H9 (cell line): ENCODE results near the gene TLR5. TPM values are rescaled to one million over a fixed set of nuclear protein-coding genes. Genes with fewer than 3 reads are reported as not detected.

ENCODE experiments used
- DNase-seq: peaks from one replicate; pipeline ENCODE4 v3.0.0-alpha.2; 2017
- H2AFZ ChIP-seq: one replicate; pipeline ENCODE4 v1.6.1; 2013; ENCODE audit warnings: mild to moderate bottlenecking, low read length, control low read depth, moderate library complexity
- H2AK5ac ChIP-seq: 2 replicates; pipeline ENCODE4 v1.6.1; 2013; ENCODE audit warnings: low read length, control low read depth, mixed read lengths; ENCODE audit not compliant: insufficient read length
- H2BK120ac ChIP-seq: one replicate; pipeline ENCODE4 v1.6.1; 2013; ENCODE audit warnings: low read depth, mild to moderate bottlenecking, low read length, control low read depth, inconsistent platforms; ENCODE audit not compliant: poor library complexity, severe bottlenecking
- H2BK12ac ChIP-seq: 2 replicates; pipeline ENCODE4 v1.6.1; 2013; ENCODE audit warnings: low read length, control low read depth, mixed read lengths, low read depth; ENCODE audit not compliant: insufficient read length
- H2BK15ac ChIP-seq: 2 replicates; pipeline ENCODE4 v1.6.1; 2013; ENCODE audit warnings: low read depth, low read length, control low read depth
- H2BK20ac ChIP-seq: one replicate; pipeline ENCODE4 v1.6.1; 2013; ENCODE audit warnings: low read depth, mild to moderate bottlenecking, low read length, control low read depth, inconsistent platforms; ENCODE audit not compliant: poor library complexity, severe bottlenecking
- H2BK5ac ChIP-seq: 2 replicates; pipeline ENCODE4 v1.6.1; 2013; ENCODE audit warnings: low read length, control low read depth, mixed read lengths; ENCODE audit not compliant: insufficient read length
- H3K14ac ChIP-seq: 2 replicates; pipeline ENCODE4 v1.6.1; 2013; ENCODE audit warnings: low read length, control low read depth; ENCODE audit not compliant: insufficient read depth
- H3K18ac ChIP-seq: 2 replicates; pipeline ENCODE4 v1.6.1; 2013; ENCODE audit warnings: low read depth, mild to moderate bottlenecking, mixed read lengths, low read length, control low read depth; ENCODE audit not compliant: insufficient read length
- H3K23ac ChIP-seq: 2 replicates; pipeline ENCODE4 v1.6.1; 2013; ENCODE audit warnings: low read length, control low read depth, mixed read lengths, low read depth; ENCODE audit not compliant: insufficient read length
- H3K23me2 ChIP-seq: 2 replicates; pipeline ENCODE4 v1.6.1; 2013; ENCODE audit warnings: low read depth, mild to moderate bottlenecking, mixed read lengths, low read length, control low read depth; ENCODE audit not compliant: insufficient read length, poor library complexity, severe bottlenecking
- H3K27ac ChIP-seq: 2 replicates; pipeline ENCODE4 v1.5.1; 2013; ENCODE audit warnings: low read length, control low read depth, mixed read lengths, low read depth; ENCODE audit not compliant: insufficient read length
- H3K27me3 ChIP-seq: 2 replicates; pipeline ENCODE4 v1.6.1; 2013; ENCODE audit warnings: low read length, control low read depth, inconsistent platforms; ENCODE audit not compliant: insufficient read depth
- H3K4ac ChIP-seq: 2 replicates; pipeline ENCODE4 v1.6.1; 2013; ENCODE audit warnings: low read depth, mild to moderate bottlenecking, control low read depth, inconsistent platforms, low read length, moderate library complexity
- H3K4me1 ChIP-seq: 2 replicates; pipeline ENCODE4 v1.6.1; 2013; ENCODE audit warnings: low read length, control low read depth, inconsistent platforms; ENCODE audit not compliant: insufficient read depth
- H3K4me2 ChIP-seq: 2 replicates; pipeline ENCODE4 v1.6.1; 2013; ENCODE audit warnings: low read length, control low read depth, mixed read lengths; ENCODE audit not compliant: insufficient read length, insufficient read depth
- H3K56ac ChIP-seq: 2 replicates; pipeline ENCODE4 v1.6.1; 2013; ENCODE audit warnings: low read depth, mild to moderate bottlenecking, mixed read lengths, low read length, control low read depth; ENCODE audit not compliant: insufficient read length
- H3K79me1 ChIP-seq: 2 replicates; pipeline ENCODE4 v1.6.1; 2013; ENCODE audit warnings: low read depth, mild to moderate bottlenecking, moderate library complexity, low read length, control low read depth, inconsistent platforms; ENCODE audit not compliant: insufficient read depth, poor library complexity, severe bottlenecking
- H3K79me2 ChIP-seq: 2 replicates; pipeline ENCODE4 v1.6.1; 2013; ENCODE audit warnings: low read length, control low read depth, inconsistent platforms; ENCODE audit not compliant: insufficient read depth
- H3K9ac ChIP-seq: 2 replicates; pipeline ENCODE4 v1.6.1; 2013; ENCODE audit warnings: low read length, control low read depth, mixed read lengths; ENCODE audit not compliant: insufficient read length; ENCODE audit errors: extremely low read depth
- H3K9me3 ChIP-seq: one replicate; pipeline ENCODE4 v1.6.1; 2013; ENCODE audit warnings: low read depth, low read length, inconsistent platforms; ENCODE audit not compliant: control insufficient read depth
- H3T11ph ChIP-seq: one replicate; pipeline ENCODE4 v1.6.1; 2013; ENCODE audit warnings: mild to moderate bottlenecking, low read length, control low read depth, inconsistent platforms
- H4K20me1 ChIP-seq: one replicate; pipeline ENCODE4 v1.6.1; 2013; ENCODE audit not compliant: control insufficient read depth, insufficient read length, insufficient read depth
- H4K5ac ChIP-seq: 2 replicates; pipeline ENCODE4 v1.6.1; 2013; ENCODE audit warnings: low read depth, mild to moderate bottlenecking, mixed read lengths, low read length, control low read depth; ENCODE audit not compliant: insufficient read length
- H4K8ac ChIP-seq: replicated peaks from 2 replicates; pipeline ENCODE4 v1.6.1; 2013; ENCODE audit warnings: low read length, control low read depth, mixed read lengths, low read depth; ENCODE audit not compliant: insufficient read length
- H4K91ac ChIP-seq: 2 replicates; pipeline ENCODE4 v1.6.1; 2013; ENCODE audit warnings: low read depth, mild to moderate bottlenecking, moderate library complexity, mixed read lengths, low read length, control low read depth; ENCODE audit not compliant: insufficient read length
- H3K27ac Mint-ChIP-seq, 3 experiments: 2 replicates in 2 of 3; 3 replicates in 1 of 3; pipeline ENCODE4 v1.8.0; 2020 to 2021; ENCODE audit warnings: mixed read lengths in 3 of 3, mild to moderate bottlenecking in 1 of 3, moderate library complexity in 1 of 3
- H3K27me3 Mint-ChIP-seq: 2 replicates; pipeline ENCODE4 v1.8.0; 2021; ENCODE audit warnings: low read depth, mild to moderate bottlenecking, moderate library complexity, mixed read lengths
- H3K36me3 Mint-ChIP-seq, 3 experiments: 2 replicates in 2 of 3; 3 replicates in 1 of 3; pipeline ENCODE4 v1.8.0; 2020 to 2021; ENCODE audit warnings: low read depth in 3 of 3, mixed read lengths in 3 of 3; ENCODE audit not compliant: insufficient read depth in 1 of 3
- H3K4me1 Mint-ChIP-seq, 2 experiments: 2 replicates each; pipeline ENCODE4 v1.8.0; 2020; ENCODE audit warnings: mixed read lengths in 2 of 2
- H3K4me3 Mint-ChIP-seq, 2 experiments: 2 replicates in 1 of 2; 3 replicates in 1 of 2; pipeline ENCODE4 v1.8.0; 2020 to 2021; ENCODE audit warnings: mild to moderate bottlenecking in 2 of 2, mixed read lengths in 2 of 2, moderate library complexity in 1 of 2
- H3K9me3 Mint-ChIP-seq, 2 experiments: 2 replicates in 1 of 2; 3 replicates in 1 of 2; pipeline ENCODE4 v1.8.0; 2020; ENCODE audit warnings: mild to moderate bottlenecking in 2 of 2, mixed read lengths in 2 of 2, moderate library complexity in 1 of 2
- CTCF ChIP-seq: fragments of 200-600 bp; sonication (generic); conservative IDR thresholded peaks from 3 replicates; pipeline ENCODE4 v1.8.0; 2021; ENCODE audit warnings: antibody characterized with exemption, mild to moderate bottlenecking
- WGBS: extraction: QIAGEN DNeasy Blood & Tissue Kit; methylation state at CpG from one replicate; pipeline ENCODE4 v1.1.7; 2013; ENCODE audit warnings: missing lambda C conversion rate, low lambda C conversion rate, mixed read lengths; ENCODE audit not compliant: insufficient read length; ENCODE audit errors: extremely low coverage; 5-methylcytosine and 5-hydroxymethylcytosine counted together
- total RNA-seq: library from RNA; stranded (reverse); gene quantifications from 2 replicates; pipeline ENCODE4 v1.2.1, GENCODE V29; 2021

TLR5 gene
- total RNA-seq, 1 experiment from 2014 or later: not detected

DNA sequence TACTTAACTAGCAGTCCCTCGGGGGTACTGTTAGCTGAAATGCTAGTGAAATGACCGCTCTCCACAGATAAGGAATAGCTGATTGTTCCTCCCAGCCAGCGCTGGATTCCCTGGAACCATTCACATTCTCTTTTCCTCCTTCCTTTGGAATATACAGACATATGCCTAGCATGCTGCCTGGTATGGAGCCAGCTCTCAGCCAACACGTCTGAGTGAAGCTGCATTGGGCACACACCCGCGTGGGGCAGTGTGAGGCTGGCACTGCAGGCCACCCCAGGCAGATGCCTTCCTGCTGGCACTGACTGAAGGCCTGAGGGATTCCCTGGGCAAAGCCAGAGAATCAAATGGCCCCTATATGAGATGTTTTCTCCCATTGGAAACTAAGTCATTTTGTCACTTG, 66.7 kb downstream of the TLR5 start:
- Histone ChIP-seq H2BK5ac (no peak overlapping the region), H3K79me1 (no peaks in the 10 kb centered on the region), H3K79me2 (no peaks in the 10 kb centered on the region), H3K56ac (no peak overlapping the region), H4K20me1 (no peaks in the 10 kb centered on the region), H2AK5ac (no peak overlapping the region), H2BK12ac (no peak overlapping the region), H3K9me3 (no peaks in the 10 kb centered on the region), H4K8ac (no peak overlapping the region), H3K23me2 (no peaks in the 10 kb centered on the region), H4K5ac (no peak overlapping the region), H4K91ac (no peak overlapping the region), H3K18ac (no peak overlapping the region), H3K9ac (no peak overlapping the region), H3K27ac (no peak overlapping the region), H3K4me2 (no peak overlapping the region), H3K14ac (no peak overlapping the region), H2BK20ac (no peak overlapping the region), H3K4ac (no peak overlapping the region), H3K23ac (no peak overlapping the region), H3T11ph (no peak overlapping the region), H3K4me1 (peaks cover 3% of the 10 kb centered on the region; the same call in 1 of the 2 replicates), H2AFZ (no peak overlapping the region), H2BK15ac (no peak overlapping the region), H2BK120ac (no peak overlapping the region), H3K27me3 (no peaks in the 10 kb centered on the region)
- Mint-ChIP-seq H3K9me3 (no peaks in the 10 kb centered on the region), H3K27ac (peak overlapping the region in 1 of 3 experiments; percentile 63; a peak in 1 of 7 replicates), H3K4me3 (no peak overlapping the region), H3K27me3 (no peaks in the 10 kb centered on the region; the same call in 1 of the 2 replicates), H3K4me1 (peaks cover 25 to 32% of the 10 kb centered on the region in 2 experiments), H3K36me3 (no peaks in the 10 kb centered on the region; a peak in 1 of 7 replicates)
- TF ChIP-seq CTCF: no peak
- DNase-seq: no peak
- WGBS: no CpG with 5 or more reads among the region's 6 CpGs
